DND-41 (cell line): ENCODE data around the gene DYNC1H1.

Experiments used
- ATAC-seq: fragments of 200-7000 bp; cut with Tn5 transposase; 3 replicates; pipeline ENCODE4 v1.9.1; 2021; ENCODE audit warnings: low read depth; ENCODE audit not compliant: insufficient read depth
- DNase-seq: peaks from one replicate; pipeline ENCODE4 v3.0.0-alpha.2; 2020
- H2AFZ ChIP-seq: 2 replicates; pipeline ENCODE4 v1.6.0; 2012; ENCODE audit warnings: low read depth, low read length
- H3K27ac ChIP-seq: 2 replicates; pipeline ENCODE4 v1.5.1; 2012; ENCODE audit warnings: low read length, inconsistent platforms
- H3K27me3 ChIP-seq: fragments of 200-600 bp; sonication (generic); 2 replicates; pipeline ENCODE4 v1.6.0; 2012; ENCODE audit warnings: low read length, mild to moderate bottlenecking, inconsistent platforms; ENCODE audit not compliant: insufficient read depth, poor library complexity
- H3K36me3 ChIP-seq: 2 replicates; pipeline ENCODE4 v1.5.1; 2012; ENCODE audit warnings: low read length, inconsistent platforms; ENCODE audit not compliant: insufficient read depth
- H3K4me1 ChIP-seq: 2 replicates; pipeline ENCODE4 v1.5.1; 2012; ENCODE audit warnings: mild to moderate bottlenecking, low read length; ENCODE audit not compliant: insufficient read depth
- H3K4me2 ChIP-seq: 2 replicates; pipeline ENCODE4 v1.6.0; 2012; ENCODE audit warnings: mild to moderate bottlenecking, moderate library complexity, low read length, inconsistent platforms; ENCODE audit not compliant: insufficient read depth
- H3K4me3 ChIP-seq, 2 experiments: fragments of 200-600 bp in 1 of 2; shearing (Covaris generic) in 1 of 2; 2 replicates each; pipeline ENCODE4 v1.5.1; 2012 to 2016; ENCODE audit warnings: inconsistent platforms in 2 of 2, low read length in 2 of 2, mild to moderate bottlenecking in 2 of 2, low read depth in 1 of 2, moderate library complexity in 1 of 2
- H3K79me2 ChIP-seq: 2 replicates; pipeline ENCODE4 v1.6.0; 2012; ENCODE audit warnings: low read length, inconsistent platforms; ENCODE audit not compliant: insufficient read depth
- H3K9ac ChIP-seq: 2 replicates; pipeline ENCODE4 v1.6.0; 2012; ENCODE audit warnings: low read depth, mild to moderate bottlenecking, inconsistent platforms, low read length, moderate library complexity
- H3K9me3 ChIP-seq: 2 replicates; pipeline ENCODE4 v1.5.1; 2012; ENCODE audit warnings: low read length, moderate library complexity, mild to moderate bottlenecking, inconsistent platforms; ENCODE audit not compliant: insufficient read depth, severe bottlenecking
- H4K20me1 ChIP-seq: 2 replicates; pipeline ENCODE4 v1.6.0; 2012; ENCODE audit warnings: low read length; ENCODE audit not compliant: insufficient read depth
- CTCF ChIP-seq: IDR thresholded peaks from 2 replicates; pipeline ENCODE4 v1.5.1; 2012; ENCODE audit warnings: borderline replicate concordance, low read length, moderate library complexity, mild to moderate bottlenecking; ENCODE audit not compliant: poor library complexity, severe bottlenecking; ENCODE audit errors: extremely low read depth
- EZH2 ChIP-seq: IDR thresholded peaks from 3 replicates; pipeline ENCODE4 v1.6.1; 2012; ENCODE audit warnings: borderline replicate concordance, low read depth, mild to moderate bottlenecking, moderate library complexity, low read length, inconsistent platforms; ENCODE audit not compliant: severe bottlenecking

Gene DYNC1H1

GRCh38 chr14:101977311-101978071, 13.1 kb downstream of the DYNC1H1 start:
- Histone ChIP-seq H2AFZ (no peak overlapping the region), H3K79me2 (peaks cover 44% of the 10 kb centered on the region), H3K4me1 (no peaks in the 10 kb centered on the region), H3K36me3 (peaks cover 71% of the 10 kb centered on the region), H3K27ac (no peak overlapping the region), H4K20me1 (peaks cover 30% of the 10 kb centered on the region; the same call in 1 of the 2 replicates), H3K4me2 (no peak overlapping the region), H3K9me3 (no peaks in the 10 kb centered on the region), H3K4me3 (no peak overlapping the region), H3K9ac (no peak overlapping the region), H3K27me3 (no peaks in the 10 kb centered on the region)
- DNase-seq (no peak), ATAC-seq (no peak)
- TF ChIP-seq CTCF (no peak), EZH2 (no peak)

DNA sequence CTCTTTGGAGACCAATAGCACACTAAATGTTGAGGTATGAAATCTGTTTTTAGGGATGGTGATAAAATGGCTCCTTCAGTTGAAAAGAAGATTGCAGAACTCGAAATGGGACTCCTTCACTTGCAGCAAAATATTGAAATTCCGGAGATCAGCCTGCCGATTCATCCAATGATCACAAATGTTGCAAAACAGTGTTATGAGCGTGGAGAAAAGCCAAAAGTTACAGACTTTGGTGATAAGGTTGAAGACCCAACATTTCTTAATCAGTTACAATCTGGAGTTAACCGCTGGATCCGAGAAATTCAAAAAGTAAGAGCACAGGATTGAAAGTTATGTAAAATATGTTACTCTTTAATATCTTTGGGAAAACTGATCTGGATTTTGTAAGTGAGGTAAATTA, 15.3 kb downstream of the DYNC1H1 start:
- no peak overlapping the region for H3K4me2 ChIP-seq
- no peak overlapping the region for H3K27ac ChIP-seq
- H2AFZ ChIP-seq = no peak overlapping the region
- no peak for TF ChIP-seq CTCF
- no peak for TF ChIP-seq EZH2
- H4K20me1 ChIP-seq = peaks cover 15% of the 10 kb centered on the region; the same call in 1 of the 2 replicates
- H3K9ac ChIP-seq = no peak overlapping the region
- peaks cover 86% of the 10 kb centered on the region for H3K36me3 ChIP-seq
- DNase-seq (no peak), ATAC-seq (no peak)
- H3K79me2 ChIP-seq = peaks cover 22% of the 10 kb centered on the region
- H3K4me1 ChIP-seq = no peaks in the 10 kb centered on the region
- H3K9me3 ChIP-seq = no peaks in the 10 kb centered on the region
- H3K27me3 ChIP-seq = no peaks in the 10 kb centered on the region
- no peak overlapping the region for H3K4me3 ChIP-seq

DNA sequence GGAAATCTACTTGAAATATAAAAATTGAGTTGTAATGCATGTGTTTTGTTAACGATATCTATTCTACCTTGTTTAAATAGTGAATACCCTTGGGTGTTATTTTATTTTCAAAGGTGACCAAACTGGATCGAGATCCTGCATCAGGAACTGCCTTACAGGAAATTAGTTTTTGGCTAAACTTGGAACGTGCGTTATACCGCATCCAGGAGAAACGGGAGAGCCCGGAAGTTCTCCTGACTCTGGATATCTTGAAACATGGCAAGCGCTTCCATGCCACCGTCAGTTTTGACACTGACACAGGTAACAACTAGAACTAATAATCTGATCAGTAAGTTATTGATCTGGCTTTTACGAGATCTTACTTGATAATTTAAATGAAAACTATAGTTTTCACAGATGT, 15.9 kb downstream of the DYNC1H1 start:
- Histone ChIP-seq H4K20me1 (peaks cover 9% of the 10 kb centered on the region; the same call in 1 of the 2 replicates), H3K9ac (no peak overlapping the region), H3K4me3 (no peak overlapping the region), H2AFZ (no peak overlapping the region), H3K4me2 (no peak overlapping the region), H3K36me3 (peaks cover 80% of the 10 kb centered on the region), H3K79me2 (peaks cover 16% of the 10 kb centered on the region), H3K9me3 (no peaks in the 10 kb centered on the region), H3K27me3 (no peaks in the 10 kb centered on the region), H3K27ac (no peak overlapping the region), H3K4me1 (no peaks in the 10 kb centered on the region)
- DNase-seq = no peak
- no peak for TF ChIP-seq CTCF
- ATAC-seq = no peak

- Histone ChIP-seq H3K36me3 (peaks cover 81% of the 10 kb centered on the region), H3K27ac (no peak overlapping the region), H2AFZ (no peak overlapping the region), H3K4me2 (no peak overlapping the region), H3K4me3 (no peak overlapping the region), H4K20me1 (peaks cover 8% of the 10 kb centered on the region; the same call in 1 of the 2 replicates), H3K9me3 (no peaks in the 10 kb centered on the region), H3K79me2 (peaks cover 12% of the 10 kb centered on the region; the same call in 1 of the 2 replicates), H3K4me1 (no peaks in the 10 kb centered on the region), H3K27me3 (no peaks in the 10 kb centered on the region), H3K9ac (no peak overlapping the region)
- ATAC-seq (no peak), DNase-seq (no peak)
- TF ChIP-seq EZH2 (no peak), CTCF (no peak)
These were observed 16.3 kb downstream of the DYNC1H1 start for GRCh38 chr14:101980700-101981099.
